Jurkat, Clone E6-1 (cell line): Measurements from ENCODE around the gene CDCP1.
A peak's percentile ranks its signal among the peaks of the same experiment; 100 is the strongest.

Experiments used
- DNase-seq: peaks from one replicate; pipeline ENCODE4 v3.0.0-alpha.2; 2011; ENCODE audit warnings: low read depth, low spot score
- H3K4me3 ChIP-seq: 2 replicates; pipeline ENCODE4 v1.5.1; 2011; ENCODE audit warnings: mild to moderate bottlenecking, low read length, control low read depth, moderate library complexity

CDCP1 gene

DNA sequence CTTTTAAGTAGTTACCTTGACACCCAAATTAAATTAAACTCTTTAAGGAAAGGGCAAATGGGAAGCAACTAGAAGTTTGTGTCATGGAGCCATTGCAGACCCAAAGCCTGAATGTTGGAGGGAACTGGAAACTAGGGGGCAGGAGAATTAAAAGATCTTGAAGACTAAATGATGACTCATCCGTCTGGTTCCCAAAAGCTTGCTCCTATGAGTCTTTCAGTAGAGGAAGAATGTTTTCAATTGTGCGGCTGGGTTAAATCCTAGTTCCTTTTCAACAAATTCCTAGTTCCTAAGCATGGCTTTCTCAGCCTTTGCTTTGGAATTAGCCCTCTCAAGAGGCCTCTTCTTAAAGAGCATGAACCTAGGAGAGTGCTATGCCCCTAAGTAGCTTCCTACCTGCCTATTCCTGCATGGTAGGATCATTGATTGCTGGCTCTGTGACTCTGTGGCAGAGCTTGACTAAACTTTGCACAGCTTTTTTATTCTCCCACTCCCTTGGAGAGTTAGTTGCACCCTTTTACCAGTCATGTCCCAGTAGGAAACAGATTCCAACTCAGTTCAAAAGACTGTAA is 102.4 kb downstream of the CDCP1 start:
- DNase-seq: no peak
- H3K4me3 ChIP-seq: no peak overlapping the region

DNA sequence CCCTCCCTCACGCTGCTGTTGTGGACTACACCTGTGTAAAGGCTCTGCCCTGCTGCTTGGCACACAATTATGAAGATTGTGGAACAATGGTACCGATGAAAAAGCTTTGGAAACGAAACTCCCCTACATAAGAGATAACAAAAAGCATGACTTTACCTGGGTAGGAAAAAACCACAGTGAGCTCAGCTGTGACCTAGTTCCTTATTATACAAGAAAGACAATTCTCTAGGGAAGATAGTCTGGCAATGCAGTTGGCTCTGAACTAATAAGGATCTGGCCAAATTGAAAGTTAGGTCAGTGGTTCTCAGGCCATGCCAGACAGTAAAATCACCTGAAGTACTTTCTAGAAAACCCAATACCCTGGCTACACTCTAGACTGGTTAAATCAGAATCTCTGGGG is 104.0 kb downstream of the CDCP1 start:
- H3K4me3 ChIP-seq: no peak overlapping the region
- no peak for DNase-seq

DNA sequence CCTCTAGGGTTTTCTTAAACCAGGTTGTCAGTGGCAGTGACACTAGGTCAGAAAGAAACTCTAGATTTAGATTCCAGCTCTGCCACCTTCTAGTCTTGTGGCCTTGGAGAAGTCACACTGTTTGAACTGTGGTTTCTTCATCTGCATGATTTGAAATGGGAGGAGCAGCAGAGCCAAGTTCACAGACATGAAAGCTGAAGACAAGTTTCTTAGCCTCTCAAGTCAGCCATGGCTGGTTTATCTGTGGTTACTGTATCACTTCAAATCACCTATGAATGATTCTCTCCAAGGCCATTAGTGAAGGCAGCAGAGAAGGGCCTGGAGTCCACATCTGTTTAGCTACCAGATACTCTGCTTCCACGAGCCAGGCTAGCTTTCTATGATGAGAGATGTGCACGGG is 104.5 kb downstream of the CDCP1 start:
- DNase-seq: peak; percentile 76
- H3K4me3 ChIP-seq: no peak overlapping the region

DNA sequence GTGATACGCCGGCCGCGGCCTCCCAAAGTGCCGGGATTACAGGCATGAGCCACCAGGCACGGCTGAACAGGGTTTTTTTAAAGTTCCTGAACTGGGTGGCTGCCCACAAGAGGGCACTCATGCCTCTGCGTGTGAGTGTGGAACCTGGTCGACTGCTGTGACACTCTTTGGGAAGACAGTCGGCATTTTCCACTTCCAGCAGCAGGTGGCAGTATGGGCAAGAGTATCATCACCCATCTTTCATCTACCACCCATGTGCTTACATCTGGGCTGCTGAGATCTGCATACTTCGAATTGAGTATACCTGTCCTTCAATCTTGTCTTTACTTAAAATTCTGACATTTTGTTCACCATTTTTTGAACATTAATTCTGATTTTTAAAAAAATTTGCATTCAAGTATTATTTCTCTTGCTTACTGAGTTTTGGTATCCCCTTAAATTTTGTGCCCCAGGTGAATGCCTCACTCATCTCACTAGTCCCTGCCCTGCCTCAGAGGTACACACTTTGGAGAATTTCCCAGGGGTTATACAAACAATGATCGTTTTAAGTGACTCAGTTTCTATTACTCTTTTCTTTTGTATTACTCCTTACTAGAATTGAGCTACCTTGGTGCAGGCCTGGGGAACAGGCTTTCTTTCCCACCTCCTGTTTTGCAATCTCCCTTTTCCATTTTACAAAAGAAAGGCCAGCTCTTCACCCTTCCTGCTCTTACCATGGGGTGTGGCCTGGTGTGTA is 108.3 kb downstream of the CDCP1 start:
- peak; percentile 96 for DNase-seq
- no peak overlapping the region for H3K4me3 ChIP-seq

DNA sequence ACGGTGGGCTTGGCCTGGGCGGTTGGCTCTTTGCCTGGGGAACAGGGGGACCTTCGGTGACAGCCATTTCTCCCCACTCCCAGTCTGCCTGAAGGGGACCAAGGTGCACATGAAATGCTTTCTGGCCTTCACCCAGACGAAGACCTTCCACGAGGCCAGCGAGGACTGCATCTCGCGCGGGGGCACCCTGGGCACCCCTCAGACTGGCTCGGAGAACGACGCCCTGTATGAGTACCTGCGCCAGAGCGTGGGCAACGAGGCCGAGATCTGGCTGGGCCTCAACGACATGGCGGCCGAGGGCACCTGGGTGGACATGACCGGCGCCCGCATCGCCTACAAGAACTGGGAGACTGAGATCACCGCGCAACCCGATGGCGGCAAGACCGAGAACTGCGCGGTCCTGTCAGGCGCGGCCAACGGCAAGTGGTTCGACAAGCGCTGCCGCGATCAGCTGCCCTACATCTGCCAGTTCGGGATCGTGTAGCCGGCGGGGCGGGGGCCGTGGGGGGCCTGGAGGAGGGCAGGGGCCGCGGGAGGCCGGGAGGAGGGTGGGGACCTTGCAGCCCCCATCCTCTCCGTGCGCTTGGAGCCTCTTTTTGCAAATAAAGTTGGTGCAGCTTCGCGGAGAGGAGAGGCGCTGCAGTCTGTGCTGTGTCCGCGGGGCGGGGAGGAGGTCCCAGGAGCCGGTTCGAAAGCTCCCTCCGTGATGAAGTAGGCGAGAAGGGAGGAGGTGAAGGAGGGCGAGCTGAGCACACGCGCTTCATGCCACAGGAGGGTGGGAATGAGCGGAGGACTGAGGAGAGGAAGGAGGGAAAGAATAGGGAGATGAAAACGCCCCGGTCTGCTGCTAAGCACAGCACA is 110.5 kb downstream of the CDCP1 start:
- DNase-seq: no peak

DNA sequence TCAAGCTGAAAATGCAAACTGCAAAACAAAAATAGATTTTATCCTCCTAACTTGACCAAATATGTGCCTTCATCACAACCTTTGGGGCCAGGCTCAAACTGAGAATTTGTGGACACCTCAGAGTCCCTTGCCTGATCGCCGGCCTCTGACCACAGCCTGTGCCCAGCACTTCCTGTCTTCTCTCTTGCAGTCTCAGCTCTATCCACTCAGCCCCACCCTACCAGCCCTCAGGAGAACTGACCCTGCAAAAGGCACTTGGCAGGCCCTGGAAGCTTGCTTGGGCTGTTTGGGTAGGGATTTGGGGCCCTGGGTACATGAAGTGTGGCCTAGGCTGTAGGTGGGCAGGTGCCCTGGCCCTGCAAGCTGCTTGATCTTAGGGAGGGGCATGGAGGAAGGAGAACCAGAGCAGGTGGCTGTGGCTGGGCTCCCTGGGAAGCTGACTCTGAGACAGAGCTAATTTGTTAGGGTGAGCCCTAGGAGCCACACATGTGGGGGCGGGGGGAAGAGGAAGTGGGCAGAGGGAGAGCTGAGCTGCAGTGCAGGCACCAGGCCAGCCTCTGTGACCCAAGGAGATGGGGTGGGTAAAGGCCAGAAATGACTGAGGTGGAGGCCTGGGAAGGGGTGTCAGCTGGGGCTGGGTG is 111.4 kb downstream of the CDCP1 start:
- DNase-seq: peak; percentile 70
- no peak overlapping the region for H3K4me3 ChIP-seq

More for the DNA sequence above, 110.5 kb downstream of the CDCP1 start:
- no peak overlapping the region for H3K4me3 ChIP-seq

DNA sequence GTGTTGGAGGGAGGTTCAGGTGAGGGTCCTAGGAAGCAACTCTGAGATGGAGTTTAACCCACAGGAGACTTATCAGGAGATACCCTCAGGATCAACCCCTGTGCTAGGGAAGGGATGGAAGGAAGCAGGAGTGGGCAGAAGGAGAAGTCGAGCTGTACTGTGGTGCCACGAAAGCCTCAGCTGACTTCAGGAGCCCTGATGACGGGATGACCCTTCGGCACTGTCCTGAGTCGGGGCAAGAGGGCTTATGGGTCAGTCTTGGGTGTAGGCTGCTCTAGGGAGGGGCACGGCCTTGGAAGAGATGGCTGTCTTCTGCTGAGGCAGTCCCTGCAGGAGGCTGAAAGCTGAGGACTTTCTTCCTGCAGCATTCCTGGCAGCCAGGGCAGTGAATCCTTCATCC is 112.4 kb downstream of the CDCP1 start:
- DNase-seq: no peak
- no peak overlapping the region for H3K4me3 ChIP-seq
